GM18868 (cell line): ENCODE results near the gene CCDC33.

ENCODE experiments used
- ATAC-seq: cut with Tn5 transposase; IDR thresholded peaks from one replicate; pipeline ENCODE4 v1.9.1; 2021; ENCODE audit warnings: mild to moderate bottlenecking, moderate library complexity; ENCODE audit not compliant: unreplicated experiment

CCDC33 gene

DNA sequence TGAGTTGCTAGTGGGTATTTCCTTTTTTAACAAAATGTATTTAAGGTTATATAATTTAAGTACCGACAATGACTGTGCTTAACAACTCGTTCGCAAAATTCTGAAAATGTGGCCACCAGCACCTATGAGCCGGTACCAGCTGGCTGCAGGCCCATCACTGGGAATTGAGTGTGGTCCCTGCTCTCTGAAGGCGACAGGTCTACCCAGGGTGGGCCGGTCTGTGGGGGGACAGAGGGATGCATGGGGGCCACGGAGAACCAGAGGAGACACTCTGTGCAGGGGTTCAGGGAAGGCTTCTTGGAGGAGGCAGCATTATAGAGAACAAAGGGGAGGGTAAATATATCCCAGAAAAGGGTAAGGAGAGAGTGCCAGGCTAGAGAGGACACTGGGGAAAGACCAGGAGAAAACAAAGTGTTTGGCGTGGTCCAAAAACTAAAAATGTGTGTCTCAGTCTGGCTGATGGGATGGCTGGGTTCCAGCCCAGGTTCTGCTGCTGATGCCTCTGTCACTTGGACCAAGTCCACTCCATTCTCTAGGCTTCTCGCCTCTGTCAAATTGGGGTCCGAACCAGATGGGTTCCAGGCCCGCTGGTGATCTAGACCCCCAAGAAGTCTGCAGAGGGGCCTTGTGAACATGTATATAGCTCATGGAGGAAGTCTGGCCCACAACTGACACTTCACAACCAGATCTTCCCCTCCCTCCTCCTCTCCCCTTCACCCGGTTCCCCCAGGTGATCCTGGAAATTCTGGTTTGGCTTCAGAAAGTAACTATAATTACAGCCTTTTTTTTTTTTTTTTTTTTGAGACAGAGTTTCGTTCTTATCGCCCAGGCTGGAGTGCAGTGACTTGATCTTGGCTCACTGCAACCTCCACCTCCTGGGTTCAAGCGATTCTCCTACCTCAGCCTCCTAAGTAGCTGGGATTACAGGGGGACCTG, 142.0 kb downstream of the CCDC33 start:
- ATAC-seq = no peak

DNA sequence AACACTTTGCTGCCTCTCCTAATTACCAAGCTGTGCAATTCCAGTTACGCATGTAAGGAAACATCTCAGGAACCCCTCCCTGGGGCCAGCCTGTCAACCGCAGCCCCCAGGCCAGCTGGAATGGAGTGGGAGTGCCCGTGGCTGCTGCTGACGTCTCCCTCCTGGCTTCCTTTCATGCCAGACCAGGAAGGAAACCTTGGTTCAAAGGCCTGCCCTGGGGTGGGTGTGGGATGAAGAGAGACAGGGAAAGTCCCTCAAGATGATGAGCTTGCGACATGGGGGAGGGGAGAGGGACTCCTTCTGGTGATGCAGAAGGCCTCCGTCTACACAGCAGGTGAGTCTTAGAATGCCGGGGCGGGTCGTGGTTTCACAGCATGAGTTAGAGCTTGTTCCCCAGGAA, 142.7 kb downstream of the CCDC33 start:
- ATAC-seq = no peak

DNA sequence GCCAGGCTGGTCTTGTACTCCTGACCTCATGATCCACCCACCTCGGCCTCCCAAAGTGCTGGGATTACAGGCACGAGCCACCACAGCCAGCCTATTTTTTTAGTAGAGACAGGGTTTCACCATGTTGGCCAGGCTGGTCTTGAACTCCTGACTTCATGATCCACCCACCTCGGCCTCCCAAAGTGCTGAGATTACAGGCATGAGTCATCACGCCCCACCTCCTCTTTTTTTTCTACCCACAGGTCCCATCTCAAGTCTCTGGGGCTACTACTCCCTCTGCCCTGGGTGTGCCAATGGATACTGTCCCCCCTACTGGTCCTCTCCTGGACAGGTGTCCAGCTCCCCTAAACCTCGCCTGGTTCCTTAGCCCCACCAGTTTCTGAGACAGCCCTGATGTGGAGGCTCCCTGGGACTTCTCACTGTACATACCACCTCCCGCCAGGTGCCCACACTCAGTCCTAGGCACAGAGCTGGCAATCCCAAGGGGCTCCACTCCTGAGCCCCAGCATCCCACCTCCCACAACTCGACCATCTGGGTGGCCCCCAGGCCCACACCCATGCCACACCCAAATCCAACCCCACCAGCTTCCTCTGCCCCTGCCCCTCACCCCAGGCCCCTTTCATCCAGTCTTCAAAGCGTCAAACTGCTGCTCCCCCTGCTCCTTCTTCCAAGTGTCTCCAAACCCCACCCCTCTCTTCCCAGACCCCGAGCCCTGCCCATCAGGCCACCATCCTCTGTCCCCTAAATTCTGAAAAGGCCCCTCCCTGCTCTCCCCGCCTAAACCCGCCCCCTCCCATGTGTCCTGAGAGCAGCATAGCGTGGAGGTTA, 144.4 kb downstream of the CCDC33 start:
- no peak for ATAC-seq

- no peak for ATAC-seq
Observed at GRCh38 chr15:74381190-74381453, 145.0 kb downstream of the CCDC33 start.

GRCh38 chr15:74381481-74381880, 145.4 kb downstream of the CCDC33 start:
- no peak for ATAC-seq

DNA sequence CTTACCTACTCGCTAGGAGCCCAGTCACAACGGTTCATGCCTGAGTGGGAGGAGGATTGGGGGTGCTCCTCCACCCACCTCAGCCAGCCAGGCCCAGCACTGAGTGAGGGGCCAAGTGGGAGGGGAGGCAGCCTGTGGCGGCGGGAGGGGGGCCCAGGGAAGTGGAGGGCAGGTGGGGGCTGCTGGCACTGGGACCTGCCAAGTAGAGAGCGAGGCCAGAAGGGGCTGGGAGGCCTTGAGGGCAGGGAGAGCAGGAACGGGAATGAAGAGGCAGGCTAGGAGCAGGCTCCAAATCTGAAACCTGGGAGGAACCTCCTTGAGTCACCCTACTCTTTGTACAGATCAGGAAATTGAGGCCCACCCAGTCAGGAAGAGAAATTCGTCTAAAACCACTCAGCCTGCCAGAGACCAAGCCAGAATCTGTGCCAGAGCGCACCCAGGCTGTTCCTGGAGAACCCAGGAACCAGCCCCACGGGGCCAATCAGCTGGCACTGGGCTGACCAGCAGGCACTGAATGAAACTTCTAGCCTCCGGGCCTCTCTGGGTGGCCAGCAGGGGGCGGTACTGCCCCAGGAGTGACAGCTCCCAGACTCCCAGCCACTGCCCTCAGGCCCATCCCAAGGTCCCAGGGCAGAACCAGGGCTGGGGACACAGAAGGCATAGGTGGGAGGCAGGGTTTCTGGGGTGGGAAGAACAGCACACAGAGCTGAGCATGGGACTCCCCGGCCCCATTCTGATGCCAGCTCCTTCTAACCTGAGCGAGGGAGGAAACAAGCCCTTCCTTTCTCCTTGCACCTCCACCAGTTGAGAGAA, 146.1 kb downstream of the CCDC33 start:
- ATAC-seq = no peak

GRCh38 chr15:74383286-74383685, 147.2 kb downstream of the CCDC33 start:
- ATAC-seq = peak; percentile 4

DNA sequence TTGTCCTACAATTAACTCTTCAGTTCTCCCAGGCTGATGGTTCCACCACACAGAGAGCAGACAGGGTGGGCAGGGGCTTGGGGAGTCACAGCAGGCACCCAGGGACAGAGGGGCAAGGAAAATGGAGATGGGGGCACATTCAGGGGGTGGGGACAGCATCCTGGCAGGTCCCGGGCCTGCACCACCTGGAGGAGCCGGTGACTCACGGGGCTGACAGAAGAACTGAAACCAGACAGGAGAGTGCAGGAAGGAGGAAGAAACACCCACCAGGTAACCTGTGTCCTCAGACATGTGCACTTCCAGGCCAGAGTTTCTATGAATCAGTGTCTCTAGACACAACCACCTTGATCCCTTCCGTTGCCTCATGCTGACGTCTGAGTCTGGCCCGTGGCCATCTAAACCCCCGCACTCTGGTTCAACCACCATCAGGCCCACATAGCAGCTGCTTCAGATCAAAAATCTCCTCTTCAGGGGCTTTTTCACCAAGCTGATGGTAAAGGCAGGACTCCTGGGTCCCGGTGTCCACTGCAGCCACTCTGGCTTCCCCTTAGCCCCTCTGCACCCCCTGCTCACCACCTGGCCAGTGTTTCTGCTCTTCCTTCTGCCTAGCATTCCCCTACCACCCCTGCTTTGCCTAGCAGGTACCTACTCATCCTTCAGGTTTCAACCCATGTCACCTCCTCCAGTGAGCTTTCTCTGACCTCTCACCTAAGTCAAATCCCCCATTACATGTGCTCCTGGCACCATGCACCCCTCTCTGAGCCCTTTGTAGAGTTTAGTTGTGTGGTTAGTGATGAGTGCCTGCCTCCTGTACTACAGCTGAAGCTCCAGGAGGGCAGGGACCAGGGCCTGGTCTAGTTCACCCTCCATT, 147.8 kb downstream of the CCDC33 start:
- peak; percentile 49 for ATAC-seq

DNA sequence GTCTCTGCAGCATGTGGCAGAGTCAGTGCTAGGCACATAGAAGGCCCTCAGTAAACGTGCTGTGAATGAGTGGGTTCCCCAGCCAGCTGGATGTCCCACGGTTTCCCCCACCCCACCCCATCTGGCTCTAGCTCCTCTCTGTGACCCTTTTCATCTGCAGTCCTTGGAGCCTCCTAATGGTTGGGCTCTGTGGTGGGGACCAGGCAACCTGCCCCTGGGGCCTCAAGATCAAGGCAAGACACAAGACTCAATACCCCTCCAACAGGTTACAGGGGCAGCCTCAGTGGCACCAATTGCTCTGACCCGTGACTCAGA, 148.4 kb downstream of the CCDC33 start:
- no peak for ATAC-seq

GRCh38 chr15:74384881-74385643, 148.9 kb downstream of the CCDC33 start:
- peak; percentile 60 for ATAC-seq

GRCh38 chr15:74385733-74386132, 149.6 kb downstream of the CCDC33 start:
- ATAC-seq = no peak
